Esophagus squamous epithelium (tissue), 4 donors: Measurements from ENCODE around the gene SVIL.

Experiments used
- POLR2A ChIP-seq, 4 donors: fragments of 450-650 bp; IDR thresholded peaks; one replicate each; pipeline ENCODE4 v1.6.1; 2017; ENCODE audit warnings: antibody characterized with exemption in 4 of 4, mild to moderate bottlenecking in 4 of 4, moderate library complexity in 3 of 4
- TF ChIP-seq, protein P1 (sequence below), 6 experiments: fragments of 450-650 bp in 4 of 6; fragments of 200-600 bp in 2 of 6; sonication (generic) in 2 of 6; IDR thresholded peaks; one replicate each; pipeline ENCODE4 v1.5.1; 2016 to 2019; ENCODE audit warnings: antibody characterized with exemption in 6 of 6, mild to moderate bottlenecking in 4 of 6, moderate library complexity in 4 of 6

DNA sequence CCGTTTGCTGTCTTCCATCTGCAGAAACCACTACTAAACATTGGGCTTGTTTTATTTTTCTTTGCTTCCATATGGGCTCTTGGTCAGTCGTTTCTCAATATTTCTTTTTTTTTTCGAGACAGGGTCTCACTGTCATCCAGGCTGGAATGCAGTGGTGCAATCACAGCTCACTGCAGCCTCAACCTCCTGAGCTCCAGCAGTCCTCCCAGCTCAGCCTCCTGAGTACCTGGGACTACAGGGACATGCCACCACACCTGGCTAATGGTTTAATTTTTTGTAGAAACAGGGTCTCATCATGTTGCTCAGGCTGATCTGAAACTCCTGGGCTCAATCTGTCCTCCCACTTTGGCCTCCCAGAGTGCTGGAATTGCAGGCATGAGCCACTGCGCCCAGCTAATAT is 182.8 kb downstream of the SVIL start:
- TF ChIP-seq, protein P1, sequence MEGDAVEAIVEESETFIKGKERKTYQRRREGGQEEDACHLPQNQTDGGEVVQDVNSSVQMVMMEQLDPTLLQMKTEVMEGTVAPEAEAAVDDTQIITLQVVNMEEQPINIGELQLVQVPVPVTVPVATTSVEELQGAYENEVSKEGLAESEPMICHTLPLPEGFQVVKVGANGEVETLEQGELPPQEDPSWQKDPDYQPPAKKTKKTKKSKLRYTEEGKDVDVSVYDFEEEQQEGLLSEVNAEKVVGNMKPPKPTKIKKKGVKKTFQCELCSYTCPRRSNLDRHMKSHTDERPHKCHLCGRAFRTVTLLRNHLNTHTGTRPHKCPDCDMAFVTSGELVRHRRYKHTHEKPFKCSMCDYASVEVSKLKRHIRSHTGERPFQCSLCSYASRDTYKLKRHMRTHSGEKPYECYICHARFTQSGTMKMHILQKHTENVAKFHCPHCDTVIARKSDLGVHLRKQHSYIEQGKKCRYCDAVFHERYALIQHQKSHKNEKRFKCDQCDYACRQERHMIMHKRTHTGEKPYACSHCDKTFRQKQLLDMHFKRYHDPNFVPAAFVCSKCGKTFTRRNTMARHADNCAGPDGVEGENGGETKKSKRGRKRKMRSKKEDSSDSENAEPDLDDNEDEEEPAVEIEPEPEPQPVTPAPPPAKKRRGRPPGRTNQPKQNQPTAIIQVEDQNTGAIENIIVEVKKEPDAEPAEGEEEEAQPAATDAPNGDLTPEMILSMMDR (IDR thresholded peaks at IDR 0.05): no peak
- no peak for TF ChIP-seq POLR2A (IDR thresholded peaks at IDR 0.05)
